ENCODE measurements around the gene LMNA.

LMNA gene

GRCh38 chr1:156129687-156130577, 15.4 kb downstream of the LMNA start:
- H3K27me3 ChIP-seq (ENCODE audit: insufficient read depth, poor library complexity, severe bottlenecking) = no peaks in the 10 kb centered on the region
- peak overlapping the region; percentile 95 for H3K27ac ChIP-seq (replicated peaks)
- peak; percentile 100 for TF ChIP-seq CTCF (IDR thresholded peaks at IDR 0.05; ENCODE audit: insufficient read depth, low read length)
- TF ChIP-seq SPI1 (IDR thresholded peaks at IDR 0.05; ENCODE audit: borderline replicate concordance, low read depth) = no peak
- DNase-seq (ENCODE audit: low read depth in 1 of 2, low spot score in 1 of 2) = peak in 1 of 2 experiments; percentile 75
- no peak overlapping the region for H3K4me3 ChIP-seq (replicated peaks; ENCODE audit: insufficient read depth, low read length)

- no peak overlapping the region for H3K27ac ChIP-seq (replicated peaks)
- no peak for DNase-seq (ENCODE audit: low read depth in 1 of 2, low spot score in 1 of 2)
Measured at GRCh38 chr1:156130578-156130942, 16.0 kb downstream of the LMNA start.

DNA sequence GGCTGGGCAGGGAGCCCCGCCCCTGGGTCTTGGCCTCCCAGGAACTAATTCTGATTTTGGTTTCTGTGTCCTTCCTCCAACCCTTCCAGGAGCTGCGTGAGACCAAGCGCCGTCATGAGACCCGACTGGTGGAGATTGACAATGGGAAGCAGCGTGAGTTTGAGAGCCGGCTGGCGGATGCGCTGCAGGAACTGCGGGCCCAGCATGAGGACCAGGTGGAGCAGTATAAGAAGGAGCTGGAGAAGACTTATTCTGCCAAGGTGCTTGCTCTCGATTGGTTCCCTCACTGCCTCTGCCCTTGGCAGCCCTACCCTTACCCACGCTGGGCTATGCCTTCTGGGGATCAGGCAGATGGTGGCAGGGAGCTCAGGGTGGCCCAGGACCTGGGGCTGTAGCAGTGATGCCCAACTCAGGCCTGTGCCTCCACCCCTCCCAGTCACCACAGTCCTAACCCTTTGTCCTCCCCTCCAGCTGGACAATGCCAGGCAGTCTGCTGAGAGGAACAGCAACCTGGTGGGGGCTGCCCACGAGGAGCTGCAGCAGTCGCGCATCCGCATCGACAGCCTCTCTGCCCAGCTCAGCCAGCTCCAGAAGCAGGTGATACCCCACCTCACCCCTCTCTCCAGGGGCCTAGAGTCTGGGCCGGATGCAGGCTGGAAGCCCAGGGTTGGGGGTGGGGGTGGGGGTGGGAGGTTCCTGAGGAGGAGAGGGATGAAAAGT, 20.4 kb downstream of the LMNA start:
- no peaks in the 10 kb centered on the region for H3K27me3 ChIP-seq (ENCODE audit: insufficient read depth, poor library complexity, severe bottlenecking)
- TF ChIP-seq CTCF (IDR thresholded peaks at IDR 0.05; ENCODE audit: insufficient read depth, low read length) = no peak
- TF ChIP-seq, protein P1, sequence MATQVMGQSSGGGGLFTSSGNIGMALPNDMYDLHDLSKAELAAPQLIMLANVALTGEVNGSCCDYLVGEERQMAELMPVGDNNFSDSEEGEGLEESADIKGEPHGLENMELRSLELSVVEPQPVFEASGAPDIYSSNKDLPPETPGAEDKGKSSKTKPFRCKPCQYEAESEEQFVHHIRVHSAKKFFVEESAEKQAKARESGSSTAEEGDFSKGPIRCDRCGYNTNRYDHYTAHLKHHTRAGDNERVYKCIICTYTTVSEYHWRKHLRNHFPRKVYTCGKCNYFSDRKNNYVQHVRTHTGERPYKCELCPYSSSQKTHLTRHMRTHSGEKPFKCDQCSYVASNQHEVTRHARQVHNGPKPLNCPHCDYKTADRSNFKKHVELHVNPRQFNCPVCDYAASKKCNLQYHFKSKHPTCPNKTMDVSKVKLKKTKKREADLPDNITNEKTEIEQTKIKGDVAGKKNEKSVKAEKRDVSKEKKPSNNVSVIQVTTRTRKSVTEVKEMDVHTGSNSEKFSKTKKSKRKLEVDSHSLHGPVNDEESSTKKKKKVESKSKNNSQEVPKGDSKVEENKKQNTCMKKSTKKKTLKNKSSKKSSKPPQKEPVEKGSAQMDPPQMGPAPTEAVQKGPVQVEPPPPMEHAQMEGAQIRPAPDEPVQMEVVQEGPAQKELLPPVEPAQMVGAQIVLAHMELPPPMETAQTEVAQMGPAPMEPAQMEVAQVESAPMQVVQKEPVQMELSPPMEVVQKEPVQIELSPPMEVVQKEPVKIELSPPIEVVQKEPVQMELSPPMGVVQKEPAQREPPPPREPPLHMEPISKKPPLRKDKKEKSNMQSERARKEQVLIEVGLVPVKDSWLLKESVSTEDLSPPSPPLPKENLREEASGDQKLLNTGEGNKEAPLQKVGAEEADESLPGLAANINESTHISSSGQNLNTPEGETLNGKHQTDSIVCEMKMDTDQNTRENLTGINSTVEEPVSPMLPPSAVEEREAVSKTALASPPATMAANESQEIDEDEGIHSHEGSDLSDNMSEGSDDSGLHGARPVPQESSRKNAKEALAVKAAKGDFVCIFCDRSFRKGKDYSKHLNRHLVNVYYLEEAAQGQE (IDR thresholded peaks at IDR 0.05; ENCODE audit: insufficient replicate concordance, low read depth) = no peak
- no peak for TF ChIP-seq SPI1 (IDR thresholded peaks at IDR 0.05; ENCODE audit: borderline replicate concordance, low read depth)
- no peak for TF ChIP-seq POLR2AphosphoS5 (IDR thresholded peaks at IDR 0.05; ENCODE audit: low read depth)
- no peak for TF ChIP-seq GABPA (IDR thresholded peaks at IDR 0.05; ENCODE audit: low read depth)
- no peak overlapping the region for H3K4me3 ChIP-seq (replicated peaks; ENCODE audit: insufficient read depth, low read length)
- DNase-seq (ENCODE audit: low read depth in 1 of 2, low spot score in 1 of 2) = no peak
- H3K27ac ChIP-seq (replicated peaks) = no peak overlapping the region

More at GRCh38 chr1:156130578-156130942, 16.0 kb downstream of the LMNA start:
- no peaks in the 10 kb centered on the region for H3K27me3 ChIP-seq (ENCODE audit: insufficient read depth, poor library complexity, severe bottlenecking)
- TF ChIP-seq CTCF (IDR thresholded peaks at IDR 0.05; ENCODE audit: insufficient read depth, low read length) (no peak), GABPA (IDR thresholded peaks at IDR 0.05; ENCODE audit: low read depth) (no peak)
- H3K4me3 ChIP-seq (replicated peaks; ENCODE audit: insufficient read depth, low read length) = no peak overlapping the region

- no peak overlapping the region for H3K4me3 ChIP-seq (replicated peaks; ENCODE audit: insufficient read depth, low read length)
Measured at GRCh38 chr1:156135930-156136871, 21.7 kb downstream of the LMNA start.

More at GRCh38 chr1:156135930-156136871, 21.7 kb downstream of the LMNA start:
- TF ChIP-seq GABPA (IDR thresholded peaks at IDR 0.05; ENCODE audit: low read depth) (no peak), SPI1 (IDR thresholded peaks at IDR 0.05; ENCODE audit: borderline replicate concordance, low read depth) (no peak), POLR2AphosphoS5 (IDR thresholded peaks at IDR 0.05; ENCODE audit: low read depth) (no peak), CTCF (IDR thresholded peaks at IDR 0.05; ENCODE audit: insufficient read depth, low read length) (no peak)
- TF ChIP-seq, protein P1 (IDR thresholded peaks at IDR 0.05; ENCODE audit: insufficient replicate concordance, low read depth) = no peak
- DNase-seq (ENCODE audit: low read depth in 1 of 2, low spot score in 1 of 2) = no peak
- Histone ChIP-seq H3K27ac (replicated peaks) (no peak overlapping the region), H3K27me3 (ENCODE audit: insufficient read depth, poor library complexity, severe bottlenecking) (no peaks in the 10 kb centered on the region)
